RWPE1 (cell line): ENCODE measurements around the gene CACNB3.
"Not testable (repeated sequence)": the region's sequence is repeated elsewhere in the genome, so short reads cannot be mapped to it uniquely, and the experiment has no call there.

Experiments used
- CTCF ChIA-PET: fragments of 350-600 bp; sonication (Branson Sonifier 250); formaldehyde crosslinking; extraction: SDS; loops from one replicate; lab custom pipeline; 2021; lab: Yijun Ruan, JAX
- POLR2A ChIA-PET: fragments of 400-600 bp; formaldehyde crosslinking; extraction: SDS; loops from one replicate; lab custom pipeline; 2020; ENCODE audit warnings: antibody characterized with exemption; ENCODE audit not compliant: low non-redundant PET; lab: Yijun Ruan, JAX
- DNase-seq: peaks from one replicate; pipeline ENCODE4 v3.0.0; 2012; ENCODE audit warnings: low spot score
- H3K27ac ChIP-seq: fragments of 450-650 bp; 2 replicates; pipeline ENCODE4 v1.5.1; 2017
- TF ChIP-seq, protein P1 (sequence below): fragments of 450-650 bp; conservative IDR thresholded peaks from 2 replicates; pipeline ENCODE4 v1.5.1; 2017; ENCODE audit warnings: low read depth, mild to moderate bottlenecking

Gene CACNB3

DNA sequence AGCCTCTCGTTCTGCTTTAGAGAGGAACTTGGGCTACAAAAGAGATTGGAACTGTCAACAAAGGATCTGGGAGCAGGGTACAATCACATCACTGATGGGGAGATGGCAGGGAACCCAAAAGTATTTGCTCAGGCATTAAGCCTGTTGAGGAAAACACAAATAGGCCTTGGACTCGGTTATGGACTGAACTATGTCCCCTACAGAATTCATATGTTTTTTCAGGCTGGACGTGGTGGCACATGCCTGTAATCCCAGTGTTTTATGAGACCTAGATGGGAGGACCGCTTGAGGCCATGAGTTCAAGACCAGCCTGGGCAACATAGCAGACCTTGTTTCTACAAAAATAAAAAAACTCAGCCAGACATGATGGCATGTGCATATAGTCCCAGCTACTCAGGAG, 19.8 kb downstream of the CACNB3 start:
- ChIA-PET CTCF (no interaction called here), POLR2A (no interaction called here)
- H3K27ac ChIP-seq, result no peak overlapping the region
- TF ChIP-seq, protein P1, sequence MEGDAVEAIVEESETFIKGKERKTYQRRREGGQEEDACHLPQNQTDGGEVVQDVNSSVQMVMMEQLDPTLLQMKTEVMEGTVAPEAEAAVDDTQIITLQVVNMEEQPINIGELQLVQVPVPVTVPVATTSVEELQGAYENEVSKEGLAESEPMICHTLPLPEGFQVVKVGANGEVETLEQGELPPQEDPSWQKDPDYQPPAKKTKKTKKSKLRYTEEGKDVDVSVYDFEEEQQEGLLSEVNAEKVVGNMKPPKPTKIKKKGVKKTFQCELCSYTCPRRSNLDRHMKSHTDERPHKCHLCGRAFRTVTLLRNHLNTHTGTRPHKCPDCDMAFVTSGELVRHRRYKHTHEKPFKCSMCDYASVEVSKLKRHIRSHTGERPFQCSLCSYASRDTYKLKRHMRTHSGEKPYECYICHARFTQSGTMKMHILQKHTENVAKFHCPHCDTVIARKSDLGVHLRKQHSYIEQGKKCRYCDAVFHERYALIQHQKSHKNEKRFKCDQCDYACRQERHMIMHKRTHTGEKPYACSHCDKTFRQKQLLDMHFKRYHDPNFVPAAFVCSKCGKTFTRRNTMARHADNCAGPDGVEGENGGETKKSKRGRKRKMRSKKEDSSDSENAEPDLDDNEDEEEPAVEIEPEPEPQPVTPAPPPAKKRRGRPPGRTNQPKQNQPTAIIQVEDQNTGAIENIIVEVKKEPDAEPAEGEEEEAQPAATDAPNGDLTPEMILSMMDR, result no peak
- DNase-seq, result no peak

DNA sequence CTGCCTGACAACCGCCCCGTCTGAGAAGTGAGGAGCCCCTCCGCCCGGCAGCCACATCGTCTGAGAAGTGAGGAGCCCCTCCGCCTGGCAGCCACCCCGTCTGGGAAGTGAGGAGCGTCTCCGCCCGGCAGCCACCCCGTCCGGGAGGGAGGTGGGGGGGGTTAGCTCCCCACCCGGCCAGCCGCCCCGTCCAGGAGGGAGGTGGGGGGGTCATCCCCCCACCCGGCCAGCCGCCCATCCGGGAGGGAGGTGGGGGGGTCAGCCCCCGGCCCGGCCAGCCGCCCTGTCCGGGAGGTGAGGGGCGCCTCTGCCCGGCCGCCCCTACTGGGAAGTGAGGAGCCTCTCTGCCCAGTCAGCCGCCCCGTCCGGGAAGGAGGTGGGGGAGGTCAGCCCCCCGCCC, 23.7 kb downstream of the CACNB3 start:
- CTCF ChIA-PET, DNase-seq, POLR2A ChIA-PET, H3K27ac ChIP-seq: not testable (repeated sequence)

DNA sequence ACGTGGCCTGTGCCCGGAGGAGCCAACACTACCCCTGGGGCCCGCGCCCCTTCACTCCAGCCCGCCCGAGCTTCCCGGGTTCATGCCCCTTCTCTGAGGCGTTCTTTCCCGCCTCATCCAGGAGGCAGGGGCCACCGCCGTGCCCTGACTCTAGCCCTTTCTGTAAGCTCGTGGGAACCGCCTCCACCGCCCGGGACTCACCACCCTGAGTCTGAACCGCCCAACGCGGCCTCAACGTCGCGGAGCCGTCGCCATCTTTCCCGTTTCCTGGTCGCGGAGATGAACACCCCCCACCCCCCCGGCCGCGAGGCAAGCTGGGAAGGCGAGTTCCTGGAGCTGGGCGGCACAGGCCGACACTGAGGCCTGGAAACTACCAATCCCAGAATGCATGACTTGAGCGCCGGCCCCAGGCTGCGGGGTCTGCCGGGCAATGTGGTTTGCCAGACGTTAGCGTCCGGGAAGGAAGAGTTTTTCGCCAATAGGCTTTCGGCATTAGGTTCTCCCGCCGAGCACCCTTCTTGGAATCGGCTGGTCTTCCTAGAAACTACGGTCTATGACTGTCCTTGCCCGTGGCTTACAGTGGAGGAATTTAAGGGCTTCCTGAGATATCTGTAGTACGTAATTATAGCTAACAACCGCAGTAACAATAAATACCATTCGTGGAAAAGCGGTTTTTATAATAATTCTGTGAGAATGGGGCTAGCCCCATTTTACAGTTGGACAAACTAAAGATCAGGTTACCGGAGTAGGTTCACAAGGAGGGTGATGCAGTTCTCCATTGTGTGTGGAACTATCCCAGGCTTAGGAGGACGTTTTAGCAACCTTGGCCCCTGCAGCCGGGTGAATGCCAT, 33.8 kb downstream of the CACNB3 start, which contains the start of gene DDX23:
TSS of gene DDX23 (minus strand) at position 281 of the 851 bp plus-strand sequence. CDS start 6,381 bp downstream, outside the sequence.
- peak within 1 kb of the TSS; percentile 71 for H3K27ac ChIP-seq
- ChIA-PET POLR2A (interaction anchor here (0.5 to 1.2 kb wide), 6 partner anchors 34 to 120 kb away, joined by 3 to 9 read pairs (median 4); partner anchors contain the start of genes ARF3 and WNT10B), CTCF (interaction anchor here (0.6 to 3.0 kb wide), 11 partner anchors 14 to 383 kb away, joined by 3 to 20 read pairs (median 3); partner anchors contain the start of genes ARF3, RND1 and WNT1)
- TF ChIP-seq, protein P1, result no peak
- DNase-seq, result peak; percentile 98

DNA sequence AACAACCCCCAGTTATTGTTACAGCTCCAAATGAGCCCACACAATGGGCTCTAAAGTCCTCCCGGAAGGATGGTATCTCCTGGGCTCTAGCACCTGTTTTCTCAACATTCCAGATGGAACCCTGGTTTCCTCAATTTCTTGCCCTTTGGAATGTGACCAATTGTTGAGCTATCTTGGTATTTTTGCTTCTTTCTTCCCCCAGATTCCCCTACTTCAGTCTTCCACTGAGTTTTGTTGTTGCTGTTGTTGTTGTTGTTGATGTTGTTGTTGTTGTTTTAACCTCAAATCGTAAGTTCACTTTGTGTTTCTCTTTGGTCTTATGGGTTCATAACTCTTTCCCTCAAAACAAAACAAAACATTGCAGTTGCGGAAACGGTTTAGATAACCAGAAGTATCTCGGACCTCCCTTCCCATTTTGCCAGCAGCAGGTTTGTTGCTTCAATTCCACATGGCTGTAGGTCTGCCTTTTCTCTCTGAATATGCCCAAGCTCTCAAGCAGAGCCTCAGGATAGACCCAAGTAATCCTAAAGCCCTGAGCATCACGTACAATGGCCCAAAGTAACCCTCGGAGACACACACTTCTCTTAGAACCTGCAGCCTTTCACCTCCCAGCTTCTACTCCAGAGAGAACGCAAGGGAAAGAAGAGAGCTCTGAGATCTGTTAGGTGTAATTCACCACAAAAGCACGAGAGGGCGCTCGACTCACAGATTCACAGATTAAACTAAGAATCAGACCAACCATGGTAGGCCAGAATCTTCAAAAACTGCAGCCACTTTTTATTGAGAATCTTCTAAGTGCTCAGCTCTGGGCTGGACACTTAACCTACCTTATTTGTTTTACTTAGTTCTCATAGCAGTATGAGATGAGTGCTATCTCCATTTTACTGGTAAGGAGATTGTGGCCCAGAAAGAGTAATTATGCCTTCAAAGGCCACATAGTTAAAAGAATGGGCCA, 34.7 kb downstream of the CACNB3 start:
- DNase-seq, result peak; percentile 76
- CTCF ChIA-PET, result interaction anchor here (0.6 to 3.0 kb wide), 21 partner anchors 9 to 482 kb away, joined by 3 to 20 read pairs (median 4); partner anchors contain the start of genes ARF3, RND1, WNT1 and WNT10B
- POLR2A ChIA-PET, result interaction anchor here (1.2 kb wide), 1 partner anchor 68 kb away, joined by 9 read pairs; no protein-coding TSS in a partner anchor
- H3K27ac ChIP-seq, result peak overlapping the region; percentile 71; the same call in 1 of the 2 replicates
- TF ChIP-seq, protein P1, result peak; percentile 86

DNA sequence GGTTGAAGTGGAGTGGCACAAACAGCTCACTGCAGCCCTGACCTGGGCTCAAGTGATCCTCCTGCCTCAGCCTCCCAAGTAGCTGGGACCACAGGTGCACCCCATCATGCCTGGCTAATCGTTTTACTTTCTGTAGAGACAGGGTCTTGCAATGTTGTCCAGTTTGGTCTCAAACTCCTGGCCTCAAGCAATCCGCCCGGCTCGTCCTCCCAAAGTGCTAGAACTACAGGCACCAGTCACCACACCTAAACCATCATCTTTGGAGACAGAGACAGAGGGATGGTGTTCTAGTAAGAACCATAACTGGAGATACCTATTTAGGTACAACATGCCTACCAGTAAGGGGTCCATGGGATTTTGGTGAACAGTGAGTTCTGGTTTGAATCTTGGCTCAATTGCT, 36.2 kb downstream of the CACNB3 start:
- TF ChIP-seq, protein P1, result no peak
- ChIA-PET POLR2A (no interaction called here), CTCF (interaction anchor here (0.7 to 3.0 kb wide), 3 partner anchors 57 to 134 kb away, joined by 3 to 13 read pairs (median 4); no protein-coding TSS in a partner anchor)
- DNase-seq, result no peak
- H3K27ac ChIP-seq, result no peak overlapping the region

DNA sequence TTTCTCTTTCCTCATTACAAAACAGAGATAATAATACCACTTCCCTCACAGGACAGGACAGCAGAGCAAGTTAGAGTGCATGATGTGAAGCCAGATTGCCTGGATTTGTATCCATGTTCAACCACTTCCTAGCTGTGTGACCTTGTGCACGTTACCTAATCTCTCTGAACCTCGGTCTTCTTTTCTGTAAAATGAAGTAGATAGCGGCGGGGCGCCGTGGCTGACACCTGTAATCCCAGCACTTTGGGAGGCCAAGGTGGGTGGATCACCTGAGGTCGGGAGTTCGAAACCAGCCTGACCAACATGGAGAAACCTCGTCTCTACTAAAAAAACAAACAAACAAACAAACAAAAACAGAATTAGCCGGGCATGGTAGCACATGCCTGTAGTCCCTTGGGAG, 36.6 kb downstream of the CACNB3 start:
- POLR2A ChIA-PET, H3K27ac ChIP-seq, CTCF ChIA-PET, DNase-seq: not testable (repeated sequence)

DNA sequence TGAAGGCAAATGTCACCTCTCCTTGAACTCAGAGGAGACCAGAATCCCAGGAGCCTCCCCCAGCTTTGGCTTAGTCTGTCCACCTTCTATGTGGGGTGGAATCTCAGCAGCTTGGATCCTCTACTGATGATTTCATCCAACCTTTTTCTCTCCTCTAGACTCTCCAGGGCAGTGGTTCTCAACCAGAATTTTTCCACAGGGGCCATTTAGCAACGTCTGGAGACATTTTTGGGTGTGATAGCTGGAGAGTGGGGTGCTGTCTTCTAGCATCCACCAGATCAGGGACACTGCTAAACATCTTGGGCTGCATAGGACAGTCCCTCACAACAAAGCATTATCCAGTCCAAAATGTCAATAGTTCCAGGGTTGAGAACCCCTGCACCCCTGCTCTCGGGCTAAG, 38.1 kb downstream of the CACNB3 start:
- DNase-seq, result no peak
- no peak overlapping the region for H3K27ac ChIP-seq
- TF ChIP-seq, protein P1, result no peak
- POLR2A ChIA-PET, result no interaction called here
- CTCF ChIA-PET, result interaction anchor here (1.2 kb wide), 1 partner anchor 132 kb away, joined by 17 read pairs; no protein-coding TSS in a partner anchor
